Measurements from ENCODE around the gene UBL7.

Gene UBL7

DNA sequence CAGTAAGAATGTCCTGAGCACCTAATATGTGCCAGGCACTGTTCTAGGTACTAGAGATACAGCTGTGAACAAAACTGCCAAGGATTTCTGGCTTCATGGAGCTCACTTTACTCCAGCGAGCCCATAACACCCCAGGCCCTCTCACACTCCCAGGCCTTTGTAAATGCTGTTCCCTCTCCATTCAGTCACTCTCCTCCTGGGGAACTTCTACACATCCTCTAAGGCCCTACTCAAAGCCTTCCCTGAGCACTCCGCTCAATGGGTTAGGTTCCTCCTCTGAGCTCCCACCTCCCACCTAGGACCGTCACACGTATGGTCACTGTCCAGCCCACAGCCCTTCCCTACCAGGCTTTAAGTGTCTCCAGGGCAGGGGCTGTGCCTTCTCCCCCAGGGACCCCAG, 54.4 kb downstream of the UBL7 start:
- no peak for DNase-seq

DNA sequence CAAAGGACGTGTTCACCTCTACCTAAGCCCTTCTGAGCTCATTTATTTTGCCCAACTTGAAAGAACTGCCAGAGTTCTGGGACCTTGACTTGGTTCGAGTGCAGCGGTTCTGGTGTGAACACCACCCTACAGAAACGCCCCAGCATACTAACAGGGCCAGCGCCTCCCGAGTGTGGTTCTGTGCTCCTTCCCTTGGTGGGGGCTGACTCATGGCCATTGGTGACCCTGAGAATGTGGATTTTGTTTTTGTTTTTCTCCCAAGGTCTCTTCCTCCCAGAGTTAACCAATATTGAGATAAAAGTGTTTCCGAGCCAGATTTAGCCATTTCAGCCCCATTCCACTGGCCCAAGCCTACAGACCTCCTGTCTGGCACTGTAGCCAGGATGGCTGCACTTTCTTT, 55.1 kb downstream of the UBL7 start:
- no peak for DNase-seq

DNA sequence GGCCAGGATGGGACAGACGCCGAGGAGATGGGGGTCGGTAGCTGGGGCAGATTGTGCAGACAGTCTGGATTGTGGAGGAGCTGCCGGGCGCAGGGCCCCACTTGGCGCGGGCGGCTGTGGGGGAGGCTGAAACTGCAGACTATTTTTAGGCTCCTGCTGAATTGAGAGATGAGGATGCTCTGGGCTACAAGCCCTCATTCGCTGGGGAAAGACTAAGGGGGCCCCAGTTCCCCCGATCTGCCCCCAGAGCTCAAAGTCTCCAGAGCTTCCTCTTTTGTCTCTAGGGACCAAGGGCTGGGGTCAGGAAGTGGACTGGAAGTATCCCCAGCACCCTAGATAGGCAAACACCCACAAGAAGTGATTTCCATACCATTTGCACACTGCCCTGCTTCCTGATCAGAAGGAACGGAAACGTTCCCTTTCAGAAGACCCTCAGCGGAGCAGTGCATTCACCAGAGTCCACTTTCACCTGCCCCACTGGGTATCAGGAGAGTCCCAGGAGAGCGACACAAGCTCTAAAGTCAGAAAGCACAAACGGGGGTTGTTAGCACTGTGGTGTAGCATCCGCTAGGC, 56.9 kb downstream of the UBL7 start:
- DNase-seq: no peak

DNA sequence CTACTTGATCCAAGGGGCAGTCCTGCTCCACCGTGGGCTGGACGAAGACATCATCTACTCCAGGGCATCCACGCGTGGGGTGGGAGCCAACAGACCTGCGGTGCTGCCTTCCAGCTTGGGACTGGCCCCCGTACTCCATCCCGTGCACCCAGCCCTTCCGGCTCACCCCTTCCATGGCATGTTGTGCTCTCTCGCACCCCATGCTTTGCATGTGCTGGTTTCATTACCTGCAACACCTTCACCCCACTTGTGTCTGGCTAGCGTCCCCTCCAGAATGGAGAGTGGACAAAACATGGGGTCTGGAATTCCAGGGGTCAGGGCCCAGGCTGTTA, 57.4 kb downstream of the UBL7 start:
- no peak for DNase-seq

DNA sequence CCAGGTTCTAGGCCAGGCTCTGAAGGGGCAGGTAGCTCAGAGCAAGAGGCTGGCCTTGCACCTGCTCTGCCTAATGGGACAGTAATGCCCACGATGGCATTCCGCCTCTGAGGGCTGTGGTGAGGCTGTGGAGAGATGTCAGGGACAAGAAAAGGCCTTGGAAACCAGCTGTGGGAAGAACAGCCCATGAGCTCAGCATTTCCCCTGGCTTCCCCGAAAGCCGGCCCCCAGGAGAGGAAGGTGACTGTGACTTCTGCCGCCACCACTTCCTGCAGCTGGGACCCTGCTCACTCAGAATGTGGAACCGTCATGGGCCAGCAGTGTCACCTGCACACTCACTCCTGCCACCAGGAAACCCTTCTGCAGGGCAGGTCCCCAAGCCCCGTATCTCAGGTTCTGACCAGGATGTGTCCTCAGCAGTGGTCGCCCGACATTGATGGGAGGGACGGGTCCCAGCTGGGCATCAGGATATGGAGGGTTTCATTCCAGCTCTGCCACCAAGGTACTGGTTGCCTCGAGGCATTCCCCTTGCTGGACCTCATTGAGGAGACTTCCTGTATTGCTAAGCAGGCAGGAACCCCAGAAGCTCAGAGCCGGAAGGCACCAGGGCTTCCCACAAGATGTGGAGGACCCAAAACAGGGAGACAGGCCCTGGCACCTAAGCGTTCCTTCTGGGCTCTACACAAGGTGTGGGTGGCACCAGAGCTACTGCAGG, 57.9 kb downstream of the UBL7 start:
- DNase-seq: no peak

DNA sequence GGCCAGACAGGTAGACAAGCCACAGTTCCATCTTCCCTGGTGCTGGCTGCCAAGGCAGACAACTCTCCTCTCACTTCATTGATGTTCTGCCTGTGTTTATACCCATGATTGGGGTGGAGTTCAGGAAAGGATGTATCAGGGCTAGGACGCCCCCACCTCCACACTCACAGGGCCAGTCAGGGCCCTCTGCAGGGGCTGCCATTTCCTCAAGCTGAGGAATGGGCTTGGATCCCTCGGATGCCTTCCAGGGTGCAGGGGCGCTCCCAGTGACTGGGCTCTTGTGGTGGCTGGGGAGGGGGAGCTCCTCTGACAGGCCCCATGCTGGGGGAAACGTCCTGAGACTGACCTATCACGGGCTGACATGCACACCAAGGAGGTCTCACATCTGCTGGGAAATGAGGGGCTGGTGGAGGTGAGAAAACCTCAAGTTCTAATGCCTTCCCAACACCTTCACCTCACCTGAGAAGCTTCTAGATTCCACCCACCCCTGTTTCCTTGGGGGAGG, 58.6 kb downstream of the UBL7 start:
- no peak for DNase-seq

DNA sequence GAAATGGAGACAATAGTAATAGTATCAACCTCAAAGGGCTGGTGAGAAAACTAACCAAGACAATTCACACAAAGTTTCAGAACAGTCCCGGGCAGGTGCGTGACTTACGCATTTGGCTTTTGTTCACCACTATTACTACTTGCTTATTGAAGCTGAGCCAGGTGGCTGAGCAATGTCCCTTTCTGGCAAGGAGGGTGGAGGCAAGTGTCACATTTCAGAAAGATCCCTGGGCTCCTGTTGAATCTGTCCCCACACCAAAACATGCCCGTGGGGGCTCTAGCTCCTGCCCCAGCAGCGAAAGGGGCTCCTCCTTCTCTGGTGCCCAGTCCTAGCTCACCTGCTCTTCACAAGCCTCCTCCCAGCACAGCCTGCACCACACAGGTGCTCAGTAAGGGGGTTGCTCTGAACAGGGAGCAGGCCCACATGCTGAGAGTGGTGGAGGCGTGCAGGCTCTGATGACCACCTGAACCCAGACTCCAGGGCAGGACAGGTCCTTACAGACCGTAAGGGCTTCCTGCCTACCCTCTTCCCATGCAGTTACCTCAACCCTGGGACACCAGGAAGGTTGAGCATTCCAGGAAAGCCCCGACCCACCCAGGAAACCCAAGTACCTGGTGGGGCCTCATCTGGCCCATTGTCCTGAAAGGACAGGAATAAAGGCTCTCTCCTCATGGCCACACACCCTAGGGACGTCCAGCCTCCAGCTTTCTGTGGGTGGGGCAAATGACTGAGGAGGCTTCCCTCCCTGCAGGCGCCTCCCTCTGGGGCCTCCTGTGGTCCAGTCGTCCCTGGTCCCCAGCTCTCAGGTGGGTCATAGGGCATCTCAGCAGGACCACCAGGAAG, 59.8 kb downstream of the UBL7 start:
- DNase-seq: no peak

DNA sequence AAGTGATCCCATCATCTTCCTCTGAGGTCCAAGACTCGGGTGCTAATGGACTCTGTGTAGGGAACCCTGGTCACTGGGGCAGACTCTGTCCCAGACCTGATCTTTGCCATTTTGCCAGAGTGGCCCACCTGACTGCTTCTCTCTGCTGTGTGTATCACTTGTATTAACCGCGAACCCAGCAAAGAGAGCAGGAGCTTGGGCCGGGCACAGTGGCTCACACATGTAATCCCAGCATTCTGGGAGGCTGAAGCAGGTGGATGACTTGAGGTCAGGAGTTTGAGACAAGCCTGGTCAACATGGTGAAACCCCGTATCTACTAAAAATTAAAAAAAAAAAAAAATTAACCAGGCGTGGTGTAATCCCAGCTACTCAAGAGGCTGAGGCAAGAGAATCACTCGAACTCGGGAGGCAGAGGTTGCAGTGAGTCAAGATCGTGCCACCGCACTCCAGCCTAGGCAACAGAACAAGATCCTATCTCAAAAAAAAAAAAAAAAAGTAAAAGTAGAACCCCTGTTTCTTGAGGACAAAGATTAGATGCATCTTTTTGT, 60.6 kb downstream of the UBL7 start:
- no peak for DNase-seq

DNA sequence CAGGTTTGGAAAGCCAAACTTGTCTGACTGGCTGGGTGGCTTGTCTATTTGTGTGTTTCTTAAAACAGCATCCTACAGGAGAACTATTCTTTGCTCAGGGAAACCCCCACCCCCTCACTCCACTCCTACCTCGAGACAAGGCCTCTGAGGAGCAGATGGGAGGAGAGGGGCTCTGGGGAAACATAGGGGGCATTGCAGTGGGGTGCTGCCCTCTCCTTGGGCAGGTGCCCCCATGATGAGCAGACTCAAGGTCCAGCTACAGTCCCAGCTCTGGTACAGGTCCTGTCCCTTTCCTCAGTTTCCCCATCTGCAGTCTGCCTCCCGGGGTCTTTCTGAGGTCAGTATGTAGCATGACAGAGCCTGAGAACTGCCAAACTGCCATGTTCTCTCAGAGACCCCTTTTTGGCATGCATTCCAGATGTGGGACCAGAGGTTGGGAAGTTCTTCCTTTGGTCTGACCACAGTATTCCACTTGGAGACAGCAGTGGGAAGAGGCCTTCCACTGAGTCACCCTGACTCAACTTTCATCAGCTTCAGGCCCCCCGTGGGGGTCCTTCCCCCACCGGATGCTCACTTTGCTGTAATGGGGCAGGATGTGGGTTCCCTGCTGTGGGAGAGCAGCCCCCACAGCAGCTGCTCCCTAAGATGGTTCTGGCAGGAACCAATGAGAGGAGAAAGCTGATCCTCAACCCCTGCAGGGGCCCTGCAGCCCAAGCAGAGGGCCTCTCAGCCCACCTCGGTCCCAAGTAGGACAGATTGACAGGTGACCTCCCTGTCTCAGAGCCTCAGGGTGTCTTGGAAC, 61.2 kb downstream of the UBL7 start:
- DNase-seq: no peak

DNA sequence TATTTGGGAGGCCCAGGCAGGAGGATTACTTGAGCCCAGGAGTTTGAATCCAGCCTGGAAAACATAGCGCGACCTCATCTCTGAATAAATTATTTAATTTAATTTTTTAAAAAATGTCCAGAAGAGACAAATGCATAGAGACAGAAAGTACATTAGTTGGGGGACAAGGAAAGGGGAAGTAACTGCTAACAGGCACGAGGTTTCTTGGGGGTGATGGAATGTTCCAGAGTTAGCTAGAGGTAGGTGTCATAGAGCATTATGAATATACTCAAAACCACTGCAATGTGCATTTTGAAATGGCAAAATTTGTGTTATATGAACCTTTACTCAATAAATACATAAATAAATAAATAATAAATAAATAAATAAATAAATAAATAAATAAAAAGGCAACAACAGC, 61.9 kb downstream of the UBL7 start:
- no peak for DNase-seq

DNA sequence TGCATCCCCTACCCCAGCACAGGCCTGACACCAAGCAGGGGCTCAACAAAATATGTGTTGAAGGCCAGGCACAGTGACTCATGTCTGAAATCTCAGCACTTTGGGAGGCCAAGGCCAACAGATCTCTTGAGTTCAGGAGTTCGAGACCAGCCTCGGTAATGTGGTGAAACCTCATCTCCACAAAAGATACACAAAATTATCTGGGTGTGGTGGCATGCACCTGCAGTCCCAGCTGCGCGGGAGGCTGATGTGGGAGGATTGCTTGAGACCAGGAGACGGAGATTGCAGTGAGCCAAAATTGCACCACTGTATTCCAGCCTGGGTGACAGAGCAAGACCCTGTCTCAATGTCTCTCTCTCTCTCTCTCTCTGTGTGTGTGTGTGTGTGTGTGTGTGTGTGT, 62.8 kb downstream of the UBL7 start:
- DNase-seq: no peak

DNA sequence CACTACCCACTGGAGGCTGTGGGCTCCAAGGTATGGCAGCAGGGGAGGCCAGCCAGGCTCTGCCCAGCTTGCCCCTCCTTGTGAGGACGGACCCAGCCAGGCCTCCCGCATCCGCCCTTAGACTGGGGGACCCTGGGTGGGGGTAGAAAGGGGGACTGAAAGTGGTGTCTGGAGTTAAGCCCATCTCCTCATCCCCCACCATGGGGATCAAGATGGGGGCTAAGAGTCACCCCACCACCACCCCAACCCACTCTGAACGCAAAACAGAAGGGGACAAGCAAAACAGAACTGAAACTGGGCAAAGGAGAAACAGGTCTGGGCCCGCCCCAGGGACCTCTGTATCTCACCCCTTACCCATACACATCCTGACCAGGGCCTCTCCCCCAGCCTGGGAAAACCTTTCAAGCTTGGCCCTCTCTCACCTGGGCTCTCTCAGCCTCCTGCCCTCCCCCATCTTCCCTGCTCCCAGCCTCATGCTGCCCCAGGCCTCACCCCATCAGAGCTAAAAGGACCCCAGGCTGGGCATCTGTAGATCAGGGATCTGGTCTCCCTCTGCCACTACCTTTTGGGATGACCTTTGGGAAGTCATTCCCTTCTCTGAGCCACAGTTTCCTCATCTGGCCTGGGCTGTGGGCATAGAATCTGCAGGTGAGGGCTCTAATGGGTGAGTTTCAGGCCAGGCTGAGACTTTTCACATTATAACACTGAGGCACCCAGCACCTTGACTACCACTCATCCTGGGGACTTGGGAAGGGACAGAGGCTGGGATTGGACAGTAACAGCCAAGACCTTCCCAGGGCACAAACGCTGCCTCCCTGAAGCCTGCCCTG, 63.5 kb downstream of the UBL7 start:
- DNase-seq: no peak

DNA sequence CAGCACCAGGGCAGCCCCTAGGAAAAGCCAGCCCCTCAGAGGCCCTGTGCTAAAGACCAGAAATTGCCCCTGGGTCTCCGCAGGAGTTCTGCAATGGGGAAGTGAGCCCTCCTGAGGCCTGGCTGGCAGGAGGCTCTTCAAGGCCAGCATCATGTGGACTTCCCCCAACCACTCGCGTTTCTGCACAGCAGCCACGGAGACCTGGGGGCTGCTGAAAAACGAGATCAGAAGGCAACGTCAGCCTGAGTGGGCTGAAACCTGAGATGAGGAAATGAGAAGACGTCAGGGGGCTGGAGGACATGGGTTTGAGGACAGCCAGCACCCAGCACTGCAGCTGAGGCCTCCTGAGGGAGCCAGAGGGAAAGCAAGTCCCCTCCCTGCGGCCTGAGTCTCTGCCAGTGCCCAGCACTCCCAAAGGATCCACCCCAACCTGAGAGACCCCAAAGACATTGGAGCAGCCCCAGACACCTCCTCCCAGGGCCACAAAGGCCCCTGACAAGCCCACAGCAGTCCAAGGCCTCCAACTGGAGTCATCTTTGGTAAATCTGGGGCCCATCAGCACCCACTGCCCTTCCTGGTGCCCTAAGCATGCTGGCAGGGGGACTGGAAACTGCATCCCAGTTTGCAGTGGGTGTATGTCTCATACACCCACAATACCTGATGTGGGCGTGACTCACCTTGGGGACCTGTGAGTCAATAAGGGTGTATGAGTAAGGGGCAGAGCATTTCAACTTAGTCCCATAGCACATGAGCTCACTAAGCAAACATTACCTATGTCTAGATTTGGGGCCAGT, 64.3 kb downstream of the UBL7 start:
- DNase-seq: no peak

DNA sequence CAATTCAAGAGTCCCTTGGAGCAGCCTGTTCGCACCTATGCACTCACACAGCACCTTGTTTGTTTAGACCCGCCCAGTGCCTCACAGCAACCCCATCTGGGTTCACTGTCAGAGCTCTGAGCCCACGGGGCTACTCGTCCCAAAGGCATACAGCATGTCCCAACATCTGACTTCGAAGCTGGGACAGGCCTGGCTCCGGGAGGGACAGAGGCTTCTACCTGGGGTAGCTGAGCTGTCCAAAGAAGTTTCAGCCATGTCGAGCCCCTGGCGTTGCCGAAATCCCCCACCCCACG, 64.9 kb downstream of the UBL7 start:
- no peak for DNase-seq
